Inflammatory macrophage (primary cell): Measurements from ENCODE around the gene SH3TC1.

Source experiments
- DNase-seq, 2 donors: peaks; one replicate each; pipeline ENCODE4 v3.0.0-alpha.2; 2020 to 2022
- total RNA-seq, 18 experiments: gene quantifications; one replicate each; lab custom pipeline; 2026; ENCODE audit warnings: mixed read lengths in 6 of 18, inconsistent platforms in 2 of 18; lab: John Stamatoyannopoulos, UW

The SH3TC1 gene
- 8.9 to 142 (median 66.6) reads per million in 18 experiments for total RNA-seq

- DNase-seq: peak; percentile 95 to 97
Observed at GRCh38 chr4:8198906-8199593, at the start of gene SH3TC1. Gene SH3TC1, plus strand, starts transcription at chr4:8199290. Its CDS starts 5,905 bp downstream, at chr4:8205195.

GRCh38 chr4:8149664-8150063 lies 49.4 kb upstream of the SH3TC1 start:
- no peak for DNase-seq

- DNase-seq: no peak
Observed at GRCh38 chr4:8150152-8151090, 48.7 kb upstream of the SH3TC1 start.

- no peak for DNase-seq
Observed at GRCh38 chr4:8151165-8151650, 47.9 kb upstream of the SH3TC1 start.

- DNase-seq: no peak
Observed at GRCh38 chr4:8152090-8152864, 46.8 kb upstream of the SH3TC1 start.

GRCh38 chr4:8152865-8153257 lies 46.2 kb upstream of the SH3TC1 start:
- DNase-seq: no peak

- DNase-seq: no peak
Observed at GRCh38 chr4:8153441-8153840, 45.6 kb upstream of the SH3TC1 start.

GRCh38 chr4:8155048-8155447 lies 44.0 kb upstream of the SH3TC1 start:
- DNase-seq: no peak

- no peak for DNase-seq
Observed at GRCh38 chr4:8155660-8156421, 43.2 kb upstream of the SH3TC1 start.

- no peak for DNase-seq
Observed at GRCh38 chr4:8156617-8157016, 42.5 kb upstream of the SH3TC1 start.

GRCh38 chr4:8157496-8157895 lies 41.6 kb upstream of the SH3TC1 start:
- no peak for DNase-seq

- no peak for DNase-seq
Observed at GRCh38 chr4:8157944-8158709, 41.0 kb upstream of the SH3TC1 start.

GRCh38 chr4:8158710-8159536 lies 40.2 kb upstream of the SH3TC1 start, which contains the start of gene ABLIM2:
Gene ABLIM2, minus strand, starts transcription at chr4:8158813. Its CDS starts 124 bp downstream, at chr4:8158689.
- peak; percentile 99 for DNase-seq

GRCh38 chr4:8159537-8160232 lies 39.4 kb upstream of the SH3TC1 start:
- DNase-seq: no peak

- no peak for DNase-seq
Observed at GRCh38 chr4:8160233-8160560, 38.9 kb upstream of the SH3TC1 start.

- DNase-seq: no peak
Observed at GRCh38 chr4:8160572-8160971, 38.5 kb upstream of the SH3TC1 start.

- DNase-seq: no peak
Observed at GRCh38 chr4:8162625-8163024, 36.5 kb upstream of the SH3TC1 start.

- DNase-seq: no peak
Observed at GRCh38 chr4:8163026-8163425, 36.1 kb upstream of the SH3TC1 start.

- DNase-seq: no peak
Observed at GRCh38 chr4:8163436-8164193, 35.5 kb upstream of the SH3TC1 start.
